Fibroblast of peridontal ligament (primary cell): ENCODE measurements around the gene CUEDC2.

Experiments used
- DNase-seq: peaks from one replicate; pipeline ENCODE4 v3.0.0-alpha.2; 2010; ENCODE audit errors: extremely low read depth

Gene CUEDC2

DNA sequence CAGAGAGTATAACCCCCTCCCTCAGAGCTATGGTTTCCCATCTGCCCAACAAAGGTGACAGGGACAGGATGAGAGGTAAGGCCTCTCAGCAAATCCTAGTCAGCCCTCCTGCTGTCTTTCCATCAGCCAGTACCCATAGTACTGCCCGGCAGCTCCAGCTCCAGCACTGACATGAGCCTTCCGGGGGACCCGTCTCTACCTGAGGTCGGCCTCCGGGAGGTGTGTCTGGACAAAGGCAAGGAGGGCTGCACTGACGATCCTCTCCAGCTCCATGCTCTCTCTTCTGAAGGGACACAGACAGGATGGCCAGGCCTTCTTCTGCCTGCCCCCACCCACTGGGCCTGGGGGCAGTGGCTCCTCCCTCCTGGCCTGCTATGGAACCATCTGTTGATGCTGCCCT is 7.5 kb downstream of the CUEDC2 start:
- DNase-seq = no peak

DNA sequence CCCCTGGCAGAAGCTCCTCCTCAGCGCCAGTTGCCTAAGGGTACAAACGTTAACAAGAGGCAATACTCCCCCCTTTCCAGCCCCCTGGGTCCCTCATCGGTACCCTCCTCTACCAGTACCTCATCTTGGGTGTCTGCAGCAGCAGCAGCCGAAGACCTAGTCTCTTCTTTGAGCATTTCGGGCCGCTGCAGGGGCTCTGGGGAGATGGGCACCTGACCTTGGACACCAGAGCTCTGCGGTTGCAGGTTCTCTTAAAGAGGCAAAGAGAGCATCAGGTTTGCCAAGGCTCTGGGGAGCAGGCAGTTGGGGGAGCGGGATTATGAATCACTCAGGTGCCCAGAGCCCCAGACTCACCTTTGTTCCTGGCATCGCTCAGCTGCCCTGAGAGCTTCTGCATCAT is 8.2 kb downstream of the CUEDC2 start:
- DNase-seq = no peak

DNA sequence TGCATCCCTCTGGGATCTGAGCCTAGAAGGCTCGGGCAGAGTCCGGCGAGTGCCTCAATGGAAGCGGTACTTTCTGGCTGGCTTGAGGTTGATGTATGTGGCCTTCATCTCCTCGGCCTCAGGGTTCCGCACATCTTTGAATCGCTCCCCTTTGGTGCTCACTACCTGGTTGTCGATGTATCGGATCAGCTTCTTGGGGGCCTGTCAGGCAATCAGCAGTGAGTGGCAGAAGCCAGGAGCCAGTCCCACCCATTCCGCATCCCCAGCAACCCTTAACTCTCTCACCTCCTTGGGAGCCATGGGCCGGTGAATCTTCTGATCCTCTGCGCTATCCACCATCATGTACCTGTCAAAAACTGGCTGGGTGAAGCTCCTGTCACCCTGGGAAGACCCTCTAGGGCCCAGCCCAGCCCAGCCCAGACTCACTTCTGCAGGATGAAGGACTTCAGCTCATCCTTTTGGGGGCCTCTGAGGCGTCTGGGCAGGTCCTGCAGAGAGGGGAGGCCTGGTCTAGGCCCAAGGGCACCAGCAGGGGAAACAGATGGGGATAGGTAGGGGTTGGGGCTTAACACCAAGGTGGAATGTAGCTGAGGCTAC is 8.9 kb downstream of the CUEDC2 start:
- no peak for DNase-seq

DNA sequence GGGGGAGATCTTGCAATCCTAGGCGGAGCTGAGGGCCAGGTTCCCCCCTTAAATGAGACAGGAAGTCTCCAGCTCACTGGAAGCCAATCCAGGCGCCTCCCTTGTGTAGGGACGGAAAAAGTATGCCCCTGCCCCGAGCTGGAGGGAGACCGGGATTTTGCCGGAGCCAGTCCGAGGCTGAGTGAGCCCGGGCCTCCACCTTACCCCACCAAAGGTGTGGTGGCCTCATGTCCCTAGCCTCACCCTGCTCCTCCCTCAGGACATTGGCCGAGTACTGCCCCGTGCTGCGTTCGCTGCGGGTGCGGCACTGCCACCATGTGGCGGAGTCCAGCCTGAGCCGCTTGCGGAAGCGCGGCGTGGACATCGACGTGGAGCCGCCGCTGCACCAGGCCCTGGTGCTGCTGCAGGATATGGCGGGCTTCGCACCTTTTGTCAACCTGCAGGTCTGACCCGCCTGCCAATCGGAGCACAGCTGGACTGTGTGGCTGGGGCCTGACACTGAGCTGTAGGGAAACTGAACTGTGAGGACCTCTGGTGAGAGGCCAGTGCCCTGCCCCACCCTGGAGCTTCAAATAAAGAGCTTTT is 9.7 kb downstream of the CUEDC2 start:
- DNase-seq = peak; percentile 60

DNA sequence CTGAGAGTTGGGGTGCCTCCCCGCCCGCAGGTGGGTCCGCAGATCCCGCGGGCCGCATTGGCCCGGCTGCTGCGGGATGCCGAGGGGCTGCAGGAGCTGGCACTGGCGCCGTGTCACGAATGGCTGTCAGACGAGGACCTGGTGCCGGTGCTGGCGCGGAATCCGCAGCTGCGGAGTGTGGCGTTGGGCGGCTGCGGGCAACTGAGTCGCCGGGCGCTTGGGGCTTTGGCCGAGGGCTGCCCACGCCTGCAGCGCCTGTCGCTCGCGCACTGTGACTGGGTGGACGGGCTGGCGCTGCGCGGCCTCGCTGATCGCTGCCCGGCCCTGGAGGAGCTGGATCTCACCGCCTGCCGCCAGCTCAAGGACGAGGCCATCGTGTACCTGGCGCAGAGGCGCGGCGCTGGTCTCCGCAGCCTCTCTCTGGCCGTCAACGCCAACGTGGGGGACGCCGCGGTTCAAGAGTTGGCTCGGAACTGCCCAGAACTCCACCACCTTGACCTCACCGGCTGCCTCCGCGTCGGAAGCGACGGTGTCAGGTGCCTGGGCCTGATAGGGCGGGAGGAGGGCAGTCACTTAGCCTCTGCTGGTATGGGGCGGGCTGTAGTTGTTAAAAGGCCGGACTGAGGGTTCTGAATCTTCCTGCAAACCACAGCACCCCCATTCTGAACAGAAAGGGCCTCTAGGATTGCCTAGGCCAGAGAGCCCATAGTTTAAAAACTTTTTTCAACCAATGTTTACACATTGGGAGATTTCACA is 10.4 kb downstream of the CUEDC2 start:
- no peak for DNase-seq

DNA sequence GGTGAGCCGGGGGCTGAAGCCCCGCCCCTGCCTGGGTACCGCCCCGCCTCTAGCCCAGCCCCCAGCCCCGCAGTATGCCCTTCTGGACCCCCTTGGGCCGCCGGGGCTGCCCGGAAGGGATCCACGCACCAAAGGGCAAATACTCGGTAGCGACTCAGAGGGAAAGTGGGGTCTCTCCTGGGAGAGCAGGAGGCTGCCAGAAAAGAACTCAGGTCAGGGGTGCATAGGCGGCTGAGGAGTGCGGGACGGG is 10.9 kb downstream of the CUEDC2 start:
- no peak for DNase-seq

DNA sequence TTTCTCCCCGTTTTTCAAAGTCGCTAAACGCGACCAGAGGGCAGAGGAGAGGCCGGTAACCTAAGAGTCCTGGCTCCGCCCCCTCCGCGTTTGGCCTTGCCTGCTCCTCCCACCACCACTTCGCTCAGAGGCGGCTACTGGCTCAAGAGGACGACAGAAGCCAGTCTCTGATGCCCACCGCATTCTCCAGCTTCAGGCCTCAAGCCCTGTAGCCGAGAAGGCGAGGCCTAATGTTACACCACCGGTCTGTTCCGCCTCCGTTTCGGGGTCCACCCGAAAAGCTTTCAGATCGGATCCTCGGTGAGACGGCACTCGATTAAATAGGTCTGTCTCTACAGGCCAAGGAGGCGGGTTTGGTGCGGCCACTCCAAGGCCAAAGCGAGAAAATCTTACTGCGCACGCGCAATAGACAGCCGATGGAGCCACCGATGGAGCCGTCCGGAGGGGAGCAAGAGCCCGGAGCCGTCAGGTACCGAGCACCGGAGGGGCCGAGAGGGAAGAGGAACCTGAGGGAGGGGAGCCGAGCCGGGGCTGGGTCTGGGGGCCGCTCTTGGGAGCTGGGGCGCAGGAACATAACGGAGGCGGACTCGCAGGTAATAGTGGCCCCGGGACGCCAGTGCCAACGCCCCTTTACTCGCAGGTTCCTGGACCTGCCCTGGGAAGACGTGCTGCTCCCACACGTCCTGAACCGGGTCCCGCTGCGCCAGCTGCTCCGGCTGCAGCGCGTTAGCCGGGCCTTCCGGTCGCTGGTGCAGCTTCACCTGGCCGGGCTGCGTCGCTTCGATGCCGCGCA is 11.5 kb downstream of the CUEDC2 start, which contains the start of gene FBXL15:
Gene FBXL15 (plus strand): TSS at position 123 of the 793 bp plus-strand sequence. CDS start 294 bp downstream, at position 417.
- DNase-seq = peak; percentile 97

DNA sequence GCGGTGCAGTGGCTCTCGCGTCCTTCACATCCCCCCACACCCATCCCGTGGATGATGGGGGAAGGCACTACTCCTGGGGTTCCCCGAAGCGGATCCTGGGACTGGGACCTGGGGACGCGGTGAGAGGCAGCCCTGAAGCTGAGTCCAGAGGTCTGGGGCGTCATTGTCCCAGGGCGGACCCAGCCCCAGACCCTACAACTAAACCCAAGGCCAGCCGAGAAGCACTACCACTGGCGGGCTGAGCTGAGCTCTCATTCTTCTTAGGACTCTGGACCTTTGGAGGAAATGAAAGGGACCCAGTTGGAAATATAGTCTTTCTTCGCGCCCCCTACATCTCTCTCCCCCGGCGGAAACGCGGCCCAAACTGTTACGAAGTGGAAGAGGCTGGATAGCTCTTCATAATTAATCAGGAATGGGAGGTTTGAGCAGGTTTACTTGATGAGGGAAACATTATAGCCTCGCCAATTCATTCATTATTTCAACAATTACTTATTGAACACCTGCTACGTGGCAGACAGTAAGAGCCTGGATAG is 12.1 kb downstream of the CUEDC2 start:
- DNase-seq = no peak

DNA sequence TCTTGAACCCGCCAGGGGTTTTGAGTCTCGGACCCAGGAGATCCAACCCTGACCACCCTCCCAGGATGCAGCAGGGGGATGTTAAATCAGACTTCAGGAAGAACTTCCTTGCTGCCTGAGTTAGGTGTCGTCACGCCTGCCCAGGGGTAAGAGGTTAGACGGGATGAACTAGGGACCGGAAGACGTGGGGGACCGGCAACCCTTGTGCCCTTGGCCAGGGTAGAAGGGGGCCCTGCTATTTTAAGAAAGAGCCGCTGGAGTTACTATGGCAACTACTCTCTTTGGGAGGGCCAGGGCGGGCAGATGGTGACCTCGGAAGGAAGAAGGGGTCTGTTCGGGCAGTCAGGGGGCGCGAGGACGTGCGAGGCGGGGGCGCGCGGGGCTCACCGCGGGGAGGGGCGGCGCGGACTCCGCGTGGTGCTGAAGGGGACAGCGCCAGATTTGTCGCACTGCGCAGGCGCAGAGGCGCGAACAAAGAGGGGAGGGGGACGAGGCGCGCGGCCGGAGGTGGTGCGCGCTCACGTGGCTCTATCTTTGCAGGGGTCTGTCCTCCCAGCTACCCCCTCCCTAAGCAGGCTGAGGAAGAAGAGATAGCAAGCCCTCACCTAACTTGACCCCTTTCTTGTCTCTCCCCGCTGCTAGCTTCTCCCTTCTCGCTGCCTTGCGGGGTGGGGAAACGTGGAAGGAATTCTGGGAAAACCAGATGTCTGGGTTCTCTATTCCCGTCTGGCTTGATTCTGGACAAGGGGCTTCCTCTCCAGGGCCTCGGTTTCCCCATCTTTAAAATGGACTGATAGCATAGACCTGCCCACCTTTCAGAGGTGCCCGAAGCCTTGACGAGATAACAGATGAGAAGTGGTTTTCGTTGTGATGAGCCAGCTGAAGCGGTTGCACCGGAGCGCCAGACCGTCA is 12.8 kb downstream of the CUEDC2 start:
- DNase-seq = no peak

DNA sequence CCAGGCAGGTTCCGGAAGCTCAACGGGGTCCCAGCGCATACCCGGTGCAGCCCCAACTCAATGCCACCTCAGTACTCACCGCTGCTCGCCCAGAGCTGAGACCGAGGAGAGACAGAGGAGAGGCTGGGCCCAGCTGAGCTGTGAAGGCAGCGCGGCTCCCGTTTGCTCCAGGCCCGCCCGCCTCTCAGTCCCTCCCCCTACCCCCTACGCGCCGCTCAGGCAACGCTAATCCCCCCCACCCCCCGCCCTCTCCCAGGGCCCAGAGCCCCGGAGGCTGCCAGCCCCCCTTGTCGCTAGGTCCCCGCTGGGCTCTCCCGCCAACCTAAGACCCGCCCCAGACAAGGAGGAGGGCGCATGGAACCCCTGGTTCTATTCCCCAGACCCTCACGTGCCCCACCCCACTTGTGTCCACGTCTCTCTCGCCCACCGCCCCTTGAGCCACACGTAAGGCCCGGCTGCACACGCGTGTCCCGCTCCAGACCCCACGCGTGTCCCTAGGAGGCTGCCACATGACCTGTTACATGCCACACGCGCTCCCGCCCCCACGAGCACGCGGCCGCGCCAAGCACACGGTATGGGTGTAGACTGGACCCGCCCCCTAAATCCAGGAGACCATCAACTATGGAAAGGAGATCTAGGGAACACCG is 13.6 kb downstream of the CUEDC2 start, which contains the start of gene PSD:
Gene PSD (minus strand): TSS at position 164 of the 647 bp plus-strand sequence. CDS start 1,747 bp downstream, outside the sequence.
- no peak for DNase-seq

DNA sequence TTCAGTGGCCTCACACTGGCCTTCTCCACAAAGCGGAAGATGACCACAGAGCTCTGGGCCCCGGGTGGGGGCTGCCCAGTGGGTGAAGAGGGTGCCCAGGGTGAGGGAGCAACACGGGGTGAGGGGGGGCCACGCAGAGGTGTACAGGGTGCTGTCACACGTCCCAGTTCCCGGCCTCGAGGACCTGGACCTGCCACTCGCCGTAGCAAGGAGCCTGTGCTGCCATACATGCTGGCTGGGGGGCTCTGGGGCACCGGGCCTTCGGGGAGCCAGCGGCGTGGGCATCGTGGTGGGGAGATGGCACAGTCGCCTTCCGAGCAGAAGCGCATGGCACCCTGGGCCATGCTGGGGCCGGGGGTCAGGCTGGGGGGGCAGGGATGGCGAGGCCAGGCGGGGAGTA is 15.7 kb downstream of the CUEDC2 start:
- DNase-seq = no peak

DNA sequence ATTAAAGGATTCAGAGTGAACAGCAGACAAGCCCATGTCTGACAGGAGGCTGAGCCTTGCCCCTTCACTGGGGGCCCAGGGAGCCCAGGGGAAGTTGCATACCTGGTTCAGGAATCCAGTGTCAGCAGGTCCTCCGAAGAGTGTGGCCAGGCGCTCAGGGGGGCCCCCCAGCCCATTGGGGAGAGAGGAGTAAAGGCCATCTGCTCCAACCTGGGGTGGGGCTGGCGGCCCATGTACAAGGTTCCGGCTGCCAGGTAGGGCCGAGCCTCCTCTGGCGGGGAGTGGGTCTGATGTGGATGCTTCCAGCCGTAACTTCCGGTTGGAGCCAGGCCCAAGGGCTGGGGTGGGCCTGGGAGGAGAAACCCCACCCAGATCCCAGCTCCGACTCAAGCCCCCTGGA is 16.1 kb downstream of the CUEDC2 start:
- DNase-seq = no peak

DNA sequence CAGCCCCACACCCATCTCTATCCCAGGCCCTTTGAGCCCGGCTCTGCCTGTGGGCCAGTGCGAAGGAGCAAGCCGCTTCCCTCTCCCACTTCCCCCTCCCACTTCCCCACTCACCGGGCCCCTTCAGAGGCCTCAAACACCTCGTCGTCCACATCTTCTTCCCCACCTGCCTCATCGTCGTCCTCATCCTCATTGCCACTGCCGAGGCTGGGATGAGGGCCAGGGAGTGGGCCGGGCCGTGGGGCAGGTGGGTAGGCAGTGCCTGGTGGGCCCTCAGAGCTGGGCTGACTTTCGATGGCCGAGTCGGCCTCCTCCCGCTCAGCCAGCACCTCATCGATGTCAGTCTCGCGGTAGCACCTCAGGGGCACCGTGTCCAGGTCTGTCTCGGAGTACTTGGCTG is 17.6 kb downstream of the CUEDC2 start:
- DNase-seq = no peak

DNA sequence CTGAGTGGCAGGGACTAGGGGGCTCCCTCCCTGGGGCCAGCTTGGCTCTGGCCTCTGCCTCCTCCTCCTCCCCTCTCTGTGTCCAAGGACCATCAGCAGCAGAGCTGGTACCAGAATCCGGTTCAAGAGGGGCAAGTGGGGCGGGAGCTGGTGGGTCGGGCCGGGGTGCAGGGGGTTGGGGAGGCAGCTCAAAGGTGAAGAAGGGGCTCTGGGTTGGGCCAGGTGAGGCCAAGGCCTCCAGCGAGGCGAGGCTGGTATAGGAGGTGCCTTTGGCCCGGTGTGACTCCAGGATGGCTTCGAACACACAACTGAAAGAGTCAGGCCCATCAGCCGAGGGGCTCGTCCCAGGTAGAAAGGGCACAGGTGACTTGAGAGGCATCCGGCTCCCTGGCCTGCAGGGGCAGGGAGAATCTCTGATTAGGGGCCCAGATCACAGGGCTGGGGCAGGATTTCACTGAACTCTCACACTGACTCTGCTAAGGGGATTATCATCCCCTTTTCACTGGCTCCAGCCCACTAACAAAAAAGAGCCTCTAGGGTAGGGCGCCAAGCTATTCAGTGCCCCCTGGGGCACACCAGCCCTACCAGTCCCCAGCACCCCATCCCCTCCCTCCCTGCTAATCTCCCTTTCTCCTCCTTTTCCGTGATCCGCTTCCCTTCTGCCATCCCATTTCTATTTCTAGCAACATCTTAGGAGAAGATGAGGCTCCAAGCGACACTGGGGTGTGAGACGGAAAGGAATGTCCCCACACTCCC is 18.4 kb downstream of the CUEDC2 start:
- DNase-seq = no peak

DNA sequence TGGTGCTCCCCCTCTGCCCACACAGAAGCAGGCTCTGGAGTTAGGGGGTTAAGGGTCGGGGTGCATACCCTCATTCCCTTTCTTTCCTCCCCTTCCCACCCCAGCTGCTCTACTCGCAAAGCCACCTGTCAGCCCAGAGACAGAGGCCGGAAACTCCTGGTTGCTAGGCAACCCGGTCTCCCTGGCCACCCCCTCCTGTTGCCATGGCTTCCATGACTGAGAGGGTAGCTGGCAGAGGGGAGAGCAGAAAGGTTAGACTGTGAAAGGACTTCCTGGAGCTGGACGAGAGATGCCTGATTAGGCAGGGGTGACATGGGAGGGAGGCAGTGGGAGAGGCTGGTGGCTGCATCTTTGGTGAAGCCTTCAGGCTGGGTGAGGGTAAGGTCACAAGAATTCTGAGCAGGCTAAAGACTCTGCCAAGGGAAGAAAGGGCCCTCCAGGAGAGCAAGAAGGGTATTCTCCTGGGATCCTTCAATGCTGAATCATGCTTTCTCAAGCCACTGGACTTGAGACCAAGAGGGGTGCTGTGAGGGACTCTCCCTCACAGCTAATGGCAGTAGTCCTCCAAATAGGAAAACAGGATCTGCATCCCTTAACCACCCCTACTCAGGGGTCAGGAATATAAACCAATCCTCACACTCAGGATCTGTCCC is 19.2 kb downstream of the CUEDC2 start:
- no peak for DNase-seq

DNA sequence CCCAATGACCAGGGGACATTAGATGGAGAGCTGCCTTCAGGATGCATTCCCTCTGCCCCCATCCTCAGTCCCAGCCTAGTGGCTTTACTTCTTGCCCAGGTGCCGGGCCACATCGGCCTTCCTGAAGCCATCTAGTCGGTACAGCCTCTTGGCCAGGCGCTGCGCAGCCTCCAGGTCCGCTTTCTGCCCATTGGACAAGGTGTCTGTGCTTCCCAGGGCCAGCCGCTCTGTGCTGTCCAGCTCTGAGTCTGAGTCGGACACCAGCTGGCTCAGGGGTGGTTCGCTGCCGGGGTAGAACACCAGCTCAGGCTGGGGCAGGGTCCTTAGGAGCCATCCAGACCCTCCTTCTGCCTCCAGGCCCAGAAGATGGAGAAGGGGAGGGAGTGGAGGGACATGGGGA is 20.1 kb downstream of the CUEDC2 start:
- DNase-seq = no peak

DNA sequence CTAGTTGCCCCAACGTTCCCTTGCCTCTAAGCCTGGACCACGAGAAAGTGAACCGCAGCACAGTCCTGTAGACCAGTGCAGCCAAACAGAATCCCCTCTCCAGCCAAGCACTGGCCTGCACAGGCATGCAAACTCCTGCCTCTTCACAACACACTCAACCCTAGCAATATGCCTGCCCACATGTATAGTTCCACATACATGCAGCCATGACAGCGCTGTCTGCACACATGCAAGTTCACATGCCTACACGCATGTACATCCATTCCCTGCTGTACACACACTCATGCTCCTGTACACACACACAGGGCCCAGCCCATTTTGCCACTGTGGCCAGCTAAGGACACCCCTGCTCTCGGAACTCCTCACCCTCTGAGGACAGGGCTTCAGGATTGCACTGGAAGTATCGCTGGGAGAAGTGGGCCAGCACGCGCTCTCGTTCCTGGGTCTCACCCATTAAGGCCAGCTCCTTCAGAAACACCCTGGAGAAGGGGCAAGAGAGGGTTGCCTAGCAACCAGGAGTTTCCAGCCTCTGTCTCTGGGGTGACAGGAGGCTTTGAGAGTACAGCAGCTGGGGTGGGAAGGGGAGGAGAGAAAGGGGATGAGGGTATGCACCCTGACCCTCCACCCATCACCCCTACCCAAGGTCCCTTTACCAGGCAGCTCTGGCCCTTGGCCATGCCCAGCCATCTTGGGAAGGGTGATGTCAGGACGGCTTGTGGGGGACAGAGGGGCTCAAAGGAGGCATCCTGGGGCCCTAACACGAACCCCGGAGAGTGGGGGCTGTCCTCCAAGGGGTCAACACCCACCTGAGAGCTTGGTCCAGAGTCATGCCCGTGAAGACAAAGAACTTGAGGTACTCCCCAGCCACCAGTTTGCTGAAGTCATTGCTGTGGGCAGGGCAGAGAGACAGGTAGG is 20.8 kb downstream of the CUEDC2 start:
- DNase-seq = no peak

DNA sequence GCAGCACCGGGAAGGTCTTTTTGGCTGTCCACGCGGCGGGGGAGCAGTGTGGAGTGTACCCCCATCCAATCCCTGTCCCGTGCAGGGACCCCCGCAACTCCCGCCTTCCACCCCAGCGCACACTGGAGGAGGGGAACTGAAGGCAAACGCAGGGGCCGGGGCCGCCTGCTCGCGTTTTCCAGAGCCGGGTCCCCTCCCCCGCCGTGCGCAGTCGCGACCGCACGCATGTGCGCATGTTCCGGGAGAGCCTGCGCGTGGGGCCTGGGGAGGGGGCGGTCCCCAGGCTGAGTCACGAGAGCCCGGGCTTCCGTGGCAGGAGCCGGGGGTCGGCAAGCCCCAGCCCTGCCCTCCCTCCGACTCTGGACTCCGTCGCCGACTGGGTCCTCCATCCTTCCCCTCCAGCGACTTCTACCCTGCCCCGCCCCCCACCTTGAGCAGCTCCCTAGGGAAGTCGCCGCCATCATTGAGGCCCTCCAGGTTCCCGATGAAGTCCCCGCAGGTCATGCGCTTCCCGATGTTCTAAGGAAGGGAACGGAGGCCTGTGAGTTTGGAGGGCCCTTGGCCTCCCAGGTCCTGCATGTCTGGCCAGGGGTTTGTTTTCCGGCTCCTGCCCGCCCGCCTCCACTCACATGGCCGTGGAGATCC is 21.8 kb downstream of the CUEDC2 start:
- no peak for DNase-seq
